H1 (cell line): ENCODE results near the gene ZBTB46.

Experiments used
- BRCA1 ChIP-seq: IDR thresholded peaks from 2 replicates; pipeline ENCODE4 v1.6.1; 2012; ENCODE audit warnings: low read depth, low read length, improper control_type of control experiment
- CHD7 ChIP-seq: fragments of 300-600 bp; sonication (generic); IDR thresholded peaks from 2 replicates; pipeline ENCODE4 v1.7.1; 2012; ENCODE audit warnings: low read length, moderate library complexity, mild to moderate bottlenecking, inconsistent platforms; ENCODE audit not compliant: insufficient replicate concordance
- JUN ChIP-seq: IDR thresholded peaks from 2 replicates; pipeline ENCODE4 v1.6.1; 2011; ENCODE audit warnings: low read depth, mild to moderate bottlenecking, improper control_type of control experiment, low read length
- NANOG ChIP-seq: IDR thresholded peaks from 2 replicates; pipeline ENCODE4 v1.6.1; 2011; ENCODE audit warnings: low read length, low read depth, mild to moderate bottlenecking, inconsistent platforms; ENCODE audit not compliant: insufficient read depth, poor library complexity, severe bottlenecking
- POLR2A ChIP-seq, 2 experiments: IDR thresholded peaks; 1 replicate in 1 of 2; 2 replicates in 1 of 2; pipeline ENCODE4 v1.6.1; 2011; ENCODE audit warnings: low read depth in 2 of 2, low read length in 2 of 2, mild to moderate bottlenecking in 2 of 2; ENCODE audit errors: control extremely low read depth in 1 of 2
- TF ChIP-seq, protein P1 (sequence below): IDR thresholded peaks from 2 replicates; pipeline ENCODE4 v1.6.1; 2012; ENCODE audit warnings: inconsistent platforms
- TF ChIP-seq, protein P2 (sequence below), 3 experiments: IDR thresholded peaks; 1 replicate in 2 of 3; 2 replicates in 1 of 3; pipeline versions ENCODE4 v1.5.1 to v1.6.1; 2011; ENCODE audit warnings: low read length in 3 of 3, mild to moderate bottlenecking in 3 of 3, inconsistent platforms in 2 of 3, low read depth in 1 of 3, moderate library complexity in 1 of 3; ENCODE audit not compliant: insufficient read depth in 1 of 3; ENCODE audit errors: control extremely low read depth in 1 of 3

- TF ChIP-seq, protein P1, sequence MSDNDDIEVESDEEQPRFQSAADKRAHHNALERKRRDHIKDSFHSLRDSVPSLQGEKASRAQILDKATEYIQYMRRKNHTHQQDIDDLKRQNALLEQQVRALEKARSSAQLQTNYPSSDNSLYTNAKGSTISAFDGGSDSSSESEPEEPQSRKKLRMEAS, result no peak
- no peak for TF ChIP-seq JUN
- no peak for TF ChIP-seq BRCA1
- TF ChIP-seq, protein P2, sequence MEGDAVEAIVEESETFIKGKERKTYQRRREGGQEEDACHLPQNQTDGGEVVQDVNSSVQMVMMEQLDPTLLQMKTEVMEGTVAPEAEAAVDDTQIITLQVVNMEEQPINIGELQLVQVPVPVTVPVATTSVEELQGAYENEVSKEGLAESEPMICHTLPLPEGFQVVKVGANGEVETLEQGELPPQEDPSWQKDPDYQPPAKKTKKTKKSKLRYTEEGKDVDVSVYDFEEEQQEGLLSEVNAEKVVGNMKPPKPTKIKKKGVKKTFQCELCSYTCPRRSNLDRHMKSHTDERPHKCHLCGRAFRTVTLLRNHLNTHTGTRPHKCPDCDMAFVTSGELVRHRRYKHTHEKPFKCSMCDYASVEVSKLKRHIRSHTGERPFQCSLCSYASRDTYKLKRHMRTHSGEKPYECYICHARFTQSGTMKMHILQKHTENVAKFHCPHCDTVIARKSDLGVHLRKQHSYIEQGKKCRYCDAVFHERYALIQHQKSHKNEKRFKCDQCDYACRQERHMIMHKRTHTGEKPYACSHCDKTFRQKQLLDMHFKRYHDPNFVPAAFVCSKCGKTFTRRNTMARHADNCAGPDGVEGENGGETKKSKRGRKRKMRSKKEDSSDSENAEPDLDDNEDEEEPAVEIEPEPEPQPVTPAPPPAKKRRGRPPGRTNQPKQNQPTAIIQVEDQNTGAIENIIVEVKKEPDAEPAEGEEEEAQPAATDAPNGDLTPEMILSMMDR (IDR thresholded peaks at IDR 0.05; ENCODE audit: control extremely low read depth in 1 of 3, insufficient read depth in 1 of 3, low read depth in 1 of 3, low read length in 3 of 3), result no peak
- no peak for TF ChIP-seq CHD7
- TF ChIP-seq POLR2A (IDR thresholded peaks at IDR 0.05; ENCODE audit: control extremely low read depth in 1 of 2, low read depth in 2 of 2, low read length in 2 of 2), result no peak
- no peak for TF ChIP-seq NANOG
These were observed 45.4 kb downstream of the ZBTB46 start for GRCh38 chr20:63785691-63786131.
